Measurements from ENCODE around the gene OPHN1.

DNA sequence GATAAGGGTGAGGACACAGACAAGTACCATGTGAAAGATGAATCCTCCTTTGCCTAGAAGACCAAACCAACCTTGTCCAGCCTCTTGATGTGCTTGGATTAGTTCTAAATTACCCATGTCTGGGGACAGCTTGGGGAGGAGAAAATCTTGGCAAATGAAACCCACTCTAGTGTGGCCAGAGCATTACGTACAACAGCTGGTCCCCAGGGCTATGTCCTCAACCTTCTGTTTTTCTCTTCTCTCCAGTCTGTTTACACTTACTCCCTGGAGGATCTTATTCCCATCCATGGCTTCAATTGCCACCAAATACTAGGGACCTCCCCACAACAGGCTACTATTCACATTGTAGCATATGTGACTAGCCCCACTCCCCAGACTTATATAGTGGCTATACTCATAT, 384.5 kb downstream of the OPHN1 start:
- TF ChIP-seq, protein P1, sequence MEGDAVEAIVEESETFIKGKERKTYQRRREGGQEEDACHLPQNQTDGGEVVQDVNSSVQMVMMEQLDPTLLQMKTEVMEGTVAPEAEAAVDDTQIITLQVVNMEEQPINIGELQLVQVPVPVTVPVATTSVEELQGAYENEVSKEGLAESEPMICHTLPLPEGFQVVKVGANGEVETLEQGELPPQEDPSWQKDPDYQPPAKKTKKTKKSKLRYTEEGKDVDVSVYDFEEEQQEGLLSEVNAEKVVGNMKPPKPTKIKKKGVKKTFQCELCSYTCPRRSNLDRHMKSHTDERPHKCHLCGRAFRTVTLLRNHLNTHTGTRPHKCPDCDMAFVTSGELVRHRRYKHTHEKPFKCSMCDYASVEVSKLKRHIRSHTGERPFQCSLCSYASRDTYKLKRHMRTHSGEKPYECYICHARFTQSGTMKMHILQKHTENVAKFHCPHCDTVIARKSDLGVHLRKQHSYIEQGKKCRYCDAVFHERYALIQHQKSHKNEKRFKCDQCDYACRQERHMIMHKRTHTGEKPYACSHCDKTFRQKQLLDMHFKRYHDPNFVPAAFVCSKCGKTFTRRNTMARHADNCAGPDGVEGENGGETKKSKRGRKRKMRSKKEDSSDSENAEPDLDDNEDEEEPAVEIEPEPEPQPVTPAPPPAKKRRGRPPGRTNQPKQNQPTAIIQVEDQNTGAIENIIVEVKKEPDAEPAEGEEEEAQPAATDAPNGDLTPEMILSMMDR (IDR thresholded peaks at IDR 0.05), result no peak
- TF ChIP-seq POLR2A (IDR thresholded peaks at IDR 0.05), result no peak

Data from lower leg skin (tissue), 3 donors.